Measurements from ENCODE around the gene C2orf78. TPM values are rescaled to one million over a fixed set of nuclear protein-coding genes. Genes with fewer than 3 reads are reported as not detected.

Gene C2orf78
- total and polyA plus RNA-seq, 9 of the 15 experiments (the other 6 are each of a cell fraction or from before 2014, with no cell fraction given), result 0.04 to 0.28 (median 0.20) TPM

- TF ChIP-seq, protein P1, sequence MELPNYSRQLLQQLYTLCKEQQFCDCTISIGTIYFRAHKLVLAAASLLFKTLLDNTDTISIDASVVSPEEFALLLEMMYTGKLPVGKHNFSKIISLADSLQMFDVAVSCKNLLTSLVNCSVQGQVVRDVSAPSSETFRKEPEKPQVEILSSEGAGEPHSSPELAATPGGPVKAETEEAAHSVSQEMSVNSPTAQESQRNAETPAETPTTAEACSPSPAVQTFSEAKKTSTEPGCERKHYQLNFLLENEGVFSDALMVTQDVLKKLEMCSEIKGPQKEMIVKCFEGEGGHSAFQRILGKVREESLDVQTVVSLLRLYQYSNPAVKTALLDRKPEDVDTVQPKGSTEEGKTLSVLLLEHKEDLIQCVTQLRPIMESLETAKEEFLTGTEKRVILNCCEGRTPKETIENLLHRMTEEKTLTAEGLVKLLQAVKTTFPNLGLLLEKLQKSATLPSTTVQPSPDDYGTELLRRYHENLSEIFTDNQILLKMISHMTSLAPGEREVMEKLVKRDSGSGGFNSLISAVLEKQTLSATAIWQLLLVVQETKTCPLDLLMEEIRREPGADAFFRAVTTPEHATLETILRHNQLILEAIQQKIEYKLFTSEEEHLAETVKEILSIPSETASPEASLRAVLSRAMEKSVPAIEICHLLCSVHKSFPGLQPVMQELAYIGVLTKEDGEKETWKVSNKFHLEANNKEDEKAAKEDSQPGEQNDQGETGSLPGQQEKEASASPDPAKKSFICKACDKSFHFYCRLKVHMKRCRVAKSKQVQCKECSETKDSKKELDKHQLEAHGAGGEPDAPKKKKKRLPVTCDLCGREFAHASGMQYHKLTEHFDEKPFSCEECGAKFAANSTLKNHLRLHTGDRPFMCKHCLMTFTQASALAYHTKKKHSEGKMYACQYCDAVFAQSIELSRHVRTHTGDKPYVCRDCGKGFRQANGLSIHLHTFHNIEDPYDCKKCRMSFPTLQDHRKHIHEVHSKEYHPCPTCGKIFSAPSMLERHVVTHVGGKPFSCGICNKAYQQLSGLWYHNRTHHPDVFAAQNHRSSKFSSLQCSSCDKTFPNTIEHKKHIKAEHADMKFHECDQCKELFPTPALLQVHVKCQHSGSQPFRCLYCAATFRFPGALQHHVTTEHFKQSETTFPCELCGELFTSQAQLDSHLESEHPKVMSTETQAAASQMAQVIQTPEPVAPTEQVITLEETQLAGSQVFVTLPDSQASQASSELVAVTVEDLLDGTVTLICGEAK (IDR thresholded peaks at IDR 0.05), result peak; percentile 72
- TF ChIP-seq, protein P1 (CRISPR knock-in tag; IDR thresholded peaks at IDR 0.05), result no peak
- TF ChIP-seq, protein P2, sequence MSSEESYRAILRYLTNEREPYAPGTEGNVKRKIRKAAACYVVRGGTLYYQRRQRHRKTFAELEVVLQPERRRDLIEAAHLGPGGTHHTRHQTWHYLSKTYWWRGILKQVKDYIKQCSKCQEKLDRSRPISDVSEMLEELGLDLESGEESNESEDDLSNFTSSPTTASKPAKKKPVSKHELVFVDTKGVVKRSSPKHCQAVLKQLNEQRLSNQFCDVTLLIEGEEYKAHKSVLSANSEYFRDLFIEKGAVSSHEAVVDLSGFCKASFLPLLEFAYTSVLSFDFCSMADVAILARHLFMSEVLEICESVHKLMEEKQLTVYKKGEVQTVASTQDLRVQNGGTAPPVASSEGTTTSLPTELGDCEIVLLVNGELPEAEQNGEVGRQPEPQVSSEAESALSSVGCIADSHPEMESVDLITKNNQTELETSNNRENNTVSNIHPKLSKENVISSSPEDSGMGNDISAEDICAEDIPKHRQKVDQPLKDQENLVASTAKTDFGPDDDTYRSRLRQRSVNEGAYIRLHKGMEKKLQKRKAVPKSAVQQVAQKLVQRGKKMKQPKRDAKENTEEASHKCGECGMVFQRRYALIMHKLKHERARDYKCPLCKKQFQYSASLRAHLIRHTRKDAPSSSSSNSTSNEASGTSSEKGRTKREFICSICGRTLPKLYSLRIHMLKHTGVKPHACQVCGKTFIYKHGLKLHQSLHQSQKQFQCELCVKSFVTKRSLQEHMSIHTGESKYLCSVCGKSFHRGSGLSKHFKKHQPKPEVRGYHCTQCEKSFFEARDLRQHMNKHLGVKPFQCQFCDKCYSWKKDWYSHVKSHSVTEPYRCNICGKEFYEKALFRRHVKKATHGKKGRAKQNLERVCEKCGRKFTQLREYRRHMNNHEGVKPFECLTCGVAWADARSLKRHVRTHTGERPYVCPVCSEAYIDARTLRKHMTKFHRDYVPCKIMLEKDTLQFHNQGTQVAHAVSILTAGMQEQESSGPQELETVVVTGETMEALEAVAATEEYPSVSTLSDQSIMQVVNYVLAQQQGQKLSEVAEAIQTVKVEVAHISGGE (CRISPR knock-in tag; IDR thresholded peaks at IDR 0.05), result peak in 2 of 3 experiments; percentile 65 to 96; a peak in 4 of 6 replicates
- TF ChIP-seq HBP1 (CRISPR knock-in tag; IDR thresholded peaks at IDR 0.05), result no peak
- no peak for TF ChIP-seq ETV5 (CRISPR knock-in tag; IDR thresholded peaks at IDR 0.05; ENCODE audit: low read depth)
- no peak for TF ChIP-seq RHOXF2B (CRISPR knock-in tag; conservative IDR thresholded peaks at IDR 0.05)
- TF ChIP-seq JUND (IDR thresholded peaks at IDR 0.05; ENCODE audit: borderline replicate concordance, low read depth, low read length), result peak; percentile 21; the same call in 1 of the 2 replicates
- TF ChIP-seq JUND (tag; IDR thresholded peaks at IDR 0.05; ENCODE audit: borderline replicate concordance, low read depth, low read length), result peak; percentile 23; the same call in 1 of the 3 replicates
- no peak for TF ChIP-seq TFE3 (CRISPR knock-in tag; IDR thresholded peaks at IDR 0.05)
- no peak for TF ChIP-seq ZNF232 (CRISPR knock-in tag; IDR thresholded peaks at IDR 0.05)
- TF ChIP-seq HSF4 (CRISPR knock-in tag; IDR thresholded peaks at IDR 0.05; ENCODE audit: borderline replicate concordance), result no peak
- TF ChIP-seq POU5F1 (IDR thresholded peaks at IDR 0.05; ENCODE audit: borderline replicate concordance, low read depth, low read length, partially characterized antibody), result no peak
Observed at GRCh38 chr2:73740767-73741166, 43.2 kb upstream of the C2orf78 start (continued).
